ENCODE data around the gene FTO.

Gene FTO

GRCh38 chr16:54136276-54136625, 432.3 kb downstream of the FTO start:
- DNase-seq = no peak

GRCh38 chr16:54140057-54140787, 436.3 kb downstream of the FTO start:
- DNase-seq = no peak

- no peak for DNase-seq
Measured at GRCh38 chr16:54140788-54141136, 436.8 kb downstream of the FTO start.

GRCh38 chr16:54142787-54143186, 438.8 kb downstream of the FTO start:
- DNase-seq = no peak

GRCh38 chr16:54143410-54143809, 439.5 kb downstream of the FTO start:
- DNase-seq = no peak

GRCh38 chr16:54143934-54144571, 440.1 kb downstream of the FTO start:
- DNase-seq = no peak

- no peak for DNase-seq
Measured at GRCh38 chr16:54144572-54144947, 440.6 kb downstream of the FTO start.

- no peak for DNase-seq
Measured at GRCh38 chr16:54145881-54146280, 441.9 kb downstream of the FTO start.

GRCh38 chr16:54148974-54149373, 445.0 kb downstream of the FTO start:
- DNase-seq = no peak

- no peak for DNase-seq
Measured at GRCh38 chr16:54150861-54151260, 446.9 kb downstream of the FTO start.

- DNase-seq = no peak
Measured at GRCh38 chr16:54152362-54153239, 448.6 kb downstream of the FTO start.

GRCh38 chr16:54153240-54153934, 449.4 kb downstream of the FTO start:
- DNase-seq = no peak

GRCh38 chr16:54156349-54156748, 452.4 kb downstream of the FTO start:
- DNase-seq = no peak

- no peak for DNase-seq
Measured at GRCh38 chr16:54158986-54159385, 455.0 kb downstream of the FTO start.

- no peak for DNase-seq
Measured at GRCh38 chr16:54159490-54160080, 455.6 kb downstream of the FTO start.

- DNase-seq = no peak
Measured at GRCh38 chr16:54160252-54160860, 456.4 kb downstream of the FTO start.

- no peak for DNase-seq
Measured at GRCh38 chr16:54160939-54161897, 457.3 kb downstream of the FTO start.

GRCh38 chr16:54163197-54163843, 459.4 kb downstream of the FTO start:
- no peak for DNase-seq

- DNase-seq = no peak
Measured at GRCh38 chr16:54164789-54165173, 460.8 kb downstream of the FTO start.

- no peak for DNase-seq
Measured at GRCh38 chr16:54165174-54165911, 461.4 kb downstream of the FTO start.

Measured in T-helper 1 cell (primary cell).